HepG2 (cell line): ENCODE data around the gene C9orf85. TPM values are rescaled to one million over a fixed set of nuclear protein-coding genes. Genes with fewer than 3 reads are reported as not detected.

Experiments used
- ATAC-seq: fragments of 200-7000 bp; cut with Tn5 transposase; 3 replicates; pipeline ENCODE4 v1.9.1; 2020; ENCODE audit warnings: mild to moderate bottlenecking, moderate library complexity
- BruUV-seq: library from RNA; stranded (reverse); fragments of 400-500 nt; replicated peaks from 2 replicates; lab custom pipeline; 2021; lab: Mats Ljungman, UMichigan
- CTCF ChIA-PET: fragments of 300-600 bp; formaldehyde crosslinking; extraction: SDS; loops from one replicate; lab custom pipeline; 2021; ENCODE audit warnings: low total read pairs, inconsistent platforms, low intra/inter-chr PET ratio; lab: Yijun Ruan, JAX
- POLR2A ChIA-PET: fragments of 350-600 bp; sonication (Branson Sonifier 250); formaldehyde crosslinking; loops from one replicate; lab custom pipeline; 2020; ENCODE audit warnings: antibody characterized with exemption, inconsistent platforms; lab: Yijun Ruan, JAX
- DNase-seq: peaks from one replicate; pipeline ENCODE4 v3.0.0-alpha.2; 2015; ENCODE audit warnings: low spot score
- FAIRE-seq: peaks from 3 replicates; lab custom pipeline; 2011; peaks lifted over from hg19 to GRCh38; lab: Jason Lieb, UNC
- H2AFZ ChIP-seq: one replicate; pipeline ENCODE4 v1.6.1; 2011; ENCODE audit warnings: low read length, inconsistent platforms
- H3K27ac ChIP-seq: fragments of 300-600 bp; 3 replicates; pipeline ENCODE4 v1.8.0; 2011; ENCODE audit warnings: mixed run types, mild to moderate bottlenecking, mixed read lengths, low read length, inconsistent platforms; ENCODE audit not compliant: insufficient read depth; ENCODE audit errors: extremely low read length
- H3K27me3 ChIP-seq, 2 experiments: fragments of 200-600 bp in 1 of 2; 2 replicates in 1 of 2; 3 replicates in 1 of 2; pipeline versions ENCODE4 v1.6.0 to v1.8.0; 2011; ENCODE audit warnings: low read length in 2 of 2, mild to moderate bottlenecking in 2 of 2, moderate library complexity in 2 of 2, inconsistent platforms in 1 of 2; ENCODE audit not compliant: insufficient read depth in 2 of 2, control insufficient read depth in 1 of 2
- H3K36me3 ChIP-seq, 2 experiments: fragments of 200-600 bp in 1 of 2; replicated peaks in 1 of 2; 2 replicates in 1 of 2; 3 replicates in 1 of 2; pipeline versions ENCODE4 v1.5.1 to v1.8.0; 2011; ENCODE audit warnings: low read length in 2 of 2, inconsistent platforms in 1 of 2; ENCODE audit not compliant: insufficient read depth in 2 of 2, control insufficient read depth in 1 of 2
- H3K4me1 ChIP-seq: 2 replicates; pipeline ENCODE4 v1.5.1; 2012; ENCODE audit warnings: low read length, inconsistent platforms; ENCODE audit not compliant: insufficient read depth
- H3K4me2 ChIP-seq: 2 replicates; pipeline ENCODE4 v1.6.0; 2011; ENCODE audit warnings: low read depth, low read length, inconsistent platforms
- H3K4me3 ChIP-seq, 3 experiments: fragments of 200-600 bp in 1 of 3; sonication (generic), shearing (Covaris generic) in 1 of 3; replicated peaks in 1 of 3; 2 replicates each; pipeline ENCODE4 v1.5.1; 2011 to 2016; ENCODE audit warnings: low read length in 3 of 3, inconsistent platforms in 2 of 3, low read depth in 2 of 3, mild to moderate bottlenecking in 2 of 3, control low read depth in 1 of 3, mixed read lengths in 1 of 3; ENCODE audit not compliant: insufficient read depth in 1 of 3
- H3K79me2 ChIP-seq: one replicate; pipeline ENCODE4 v1.6.1; 2011; ENCODE audit warnings: low read length, inconsistent platforms; ENCODE audit not compliant: insufficient read depth
- H3K9ac ChIP-seq: 2 replicates; pipeline ENCODE4 v1.6.0; 2011; ENCODE audit warnings: mild to moderate bottlenecking, low read depth, low read length, inconsistent platforms; ENCODE audit not compliant: insufficient read depth
- H3K9me3 ChIP-seq: 2 replicates; pipeline ENCODE4 v1.5.1; 2012; ENCODE audit warnings: mild to moderate bottlenecking, low read length
- H4K20me1 ChIP-seq: 2 replicates; pipeline ENCODE4 v1.6.0; 2011; ENCODE audit warnings: inconsistent platforms, mild to moderate bottlenecking, low read length, moderate library complexity; ENCODE audit not compliant: insufficient read depth
- CHD4 ChIP-seq: fragments of 200-600 bp; sonication (generic); IDR thresholded peaks from 2 replicates; pipeline ENCODE4 v1.7.0; 2017; ENCODE audit warnings: mild to moderate bottlenecking, low read length, borderline replicate concordance
- CREM ChIP-seq, 2 experiments: sonication (generic) in 1 of 2; formaldehyde crosslinking in 1 of 2; IDR thresholded peaks; 2 replicates each; pipeline versions ENCODE4 v1.4.0 to v1.6.1; 2016 to 2020; ENCODE audit warnings: antibody characterized with exemption in 1 of 2, mild to moderate bottlenecking in 1 of 2, missing genetic modification reagents in 1 of 2
- HDAC2 ChIP-seq: sonication (generic); formaldehyde crosslinking; IDR thresholded peaks from 2 replicates; pipeline ENCODE4 v1.4.0; 2020; ENCODE audit warnings: missing genetic modification reagents
- HMG20A ChIP-seq: IDR thresholded peaks from 2 replicates; pipeline ENCODE4 v1.6.1; 2016; ENCODE audit warnings: borderline replicate concordance
- KAT8 ChIP-seq: IDR thresholded peaks from 2 replicates; pipeline ENCODE4 v1.6.1; 2016; ENCODE audit warnings: missing genetic modification reagents, missing compliant biosample characterization
- KDM1A ChIP-seq: IDR thresholded peaks from 2 replicates; pipeline ENCODE4 v1.6.1; 2016; ENCODE audit warnings: missing compliant biosample characterization
- NR1H2 ChIP-seq: sonication (generic); formaldehyde crosslinking; IDR thresholded peaks from 2 replicates; pipeline ENCODE4 v1.8.1; 2022; ENCODE audit warnings: low read depth, missing genetic modification reagents, borderline replicate concordance
- ONECUT2 ChIP-seq: sonication (generic); formaldehyde crosslinking; IDR thresholded peaks from 2 replicates; pipeline ENCODE4 v1.4.0; 2020; ENCODE audit warnings: missing genetic modification reagents
- RARA ChIP-seq: IDR thresholded peaks from 2 replicates; pipeline ENCODE4 v1.6.1; 2016; ENCODE audit warnings: missing genetic modification reagents, missing compliant biosample characterization
- SOX6 ChIP-seq, 2 experiments: fragments of 450-650 bp in 1 of 2; sonication (generic) in 1 of 2; formaldehyde crosslinking in 1 of 2; IDR thresholded peaks; 2 replicates each; pipeline versions ENCODE4 v1.4.0 to v1.6.1; 2017 to 2020; ENCODE audit warnings: antibody characterized with exemption in 1 of 2, mild to moderate bottlenecking in 1 of 2, missing genetic modification reagents in 1 of 2
- ZFP1 ChIP-seq: IDR thresholded peaks from 2 replicates; pipeline ENCODE4 v1.6.1; 2016
- ZSCAN12 ChIP-seq: sonication (generic); formaldehyde crosslinking; IDR thresholded peaks from 2 replicates; pipeline ENCODE4 v1.9.0; 2021; ENCODE audit warnings: mild to moderate bottlenecking, missing genetic modification reagents
- ZSCAN31 ChIP-seq: sonication (generic); formaldehyde crosslinking; IDR thresholded peaks from 2 replicates; pipeline ENCODE4 v1.5.0; 2020; ENCODE audit warnings: low read depth, mild to moderate bottlenecking, missing genetic modification reagents
- WGBS: methylation state at CpG from one replicate; pipeline ENCODE4 v1.1.6; 2017; ENCODE audit warnings: low lambda C conversion rate; 5-methylcytosine and 5-hydroxymethylcytosine counted together
- in situ Hi-C: cut with HindIII; loops from 2 replicates; pipeline ENCODE4 v1.10.0; 2017; ENCODE audit warnings: low pct_unique_long_range_greater_than_20kb; ENCODE audit not compliant: extremely low pct_ligation_motif_present
- intact Hi-C: fragments of 100-400 bp; cut with micrococcal nuclease; formaldehyde crosslinking; loops from one replicate; pipeline ENCODE4 v1.10.0; 2022; ENCODE audit not compliant: unreplicated experiment
- polyA plus RNA-seq, 8 experiments: library from polyadenylated mRNA; depleted of rRNA in 3 of 8; stranded (reverse) in 7 of 8; unstranded in 1 of 8; fragments of >200 nt; fragmentation: Illumina TruSeq in 4 of 8; extraction: Trizol in 4 of 8; gene quantifications; 2 replicates each; pipeline versions ENCODE4 v1.2.1 to v1.2.3, GENCODE V29; 2011 to 2016; ENCODE audit warnings: low read depth in 4 of 8, missing spikeins in 1 of 8, mixed read lengths in 1 of 8; ENCODE audit not compliant: insufficient read depth in 1 of 8
- total RNA-seq, 5 experiments: library from RNA; depleted of rRNA; stranded (reverse); fragments of >200 nt; fragmentation: Illumina TruSeq; extraction: Trizol; gene quantifications; 2 replicates each; pipeline ENCODE4 v1.2.3, GENCODE V29; 2016; ENCODE audit warnings: low read depth in 1 of 5
- TF ChIP-seq, protein P1 (sequence below): sonication (generic); formaldehyde crosslinking; IDR thresholded peaks from 2 replicates; pipeline ENCODE4 v1.4.0; 2020; ENCODE audit warnings: mild to moderate bottlenecking, missing genetic modification reagents, borderline replicate concordance
- TF ChIP-seq, protein P2 (sequence below): sonication (generic); formaldehyde crosslinking; IDR thresholded peaks from 2 replicates; pipeline ENCODE4 v1.5.0; 2020; ENCODE audit warnings: missing genetic modification reagents
- TF ChIP-seq, protein P3 (sequence below): sonication (generic); formaldehyde crosslinking; IDR thresholded peaks from 2 replicates; pipeline ENCODE4 v1.5.0; 2020; ENCODE audit warnings: missing genetic modification reagents, mild to moderate bottlenecking, borderline replicate concordance
- TF ChIP-seq, protein P4 (sequence below): sonication (generic); formaldehyde crosslinking; IDR thresholded peaks from 2 replicates; pipeline ENCODE4 v1.8.0; 2022; ENCODE audit warnings: missing genetic modification reagents, mild to moderate bottlenecking, inconsistent platforms, borderline replicate concordance

C9orf85 gene
- total and polyA plus RNA-seq, 2 of the 13 experiments (the other 11 are each of a cell fraction or from before 2014, with no cell fraction given) = 9.9 to 13.9 TPM

DNA sequence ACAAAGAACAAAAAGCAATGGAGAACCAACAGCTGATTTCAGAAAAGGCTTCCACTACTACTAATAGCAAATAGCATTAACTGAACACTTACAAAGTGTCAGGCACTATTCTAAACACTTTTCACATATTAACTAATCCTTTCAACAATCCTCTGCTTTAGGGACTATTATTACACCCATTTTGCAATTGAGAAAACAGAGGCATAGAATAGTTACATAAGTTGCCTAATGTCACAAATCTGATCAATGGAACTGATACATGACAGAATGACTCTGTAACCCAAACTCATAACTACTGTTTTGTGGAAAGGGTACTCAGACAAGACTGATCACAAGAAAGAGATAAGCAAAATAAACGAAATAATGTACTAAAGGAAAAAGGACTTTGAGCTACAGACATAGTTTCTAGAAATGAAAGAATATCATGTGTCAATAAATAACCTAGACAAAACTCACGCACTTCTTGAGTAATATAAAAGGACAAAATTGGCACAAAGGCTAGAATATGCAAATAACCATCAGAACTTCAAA lies 31.7 kb upstream of the C9orf85 start:
- peaks cover 46% of the 10 kb centered on the region for H3K4me1 ChIP-seq
- H3K9me3 ChIP-seq = peaks cover 20% of the 10 kb centered on the region; the same call in 1 of the 2 replicates
- no peak for ATAC-seq
- H3K9ac ChIP-seq = no peak overlapping the region
- H3K4me2 ChIP-seq = peak overlapping the region; percentile 19
- ChIA-PET POLR2A (interaction anchor here (1.0 kb wide), 1 partner anchor 31 kb away, joined by 3 read pairs; the partner anchor contains the start of genes ABHD17B and C9orf85), CTCF (no interaction called here)
- peaks cover under 1 to 2% of the 10 kb centered on the region in 2 experiments; a peak in 2 of 5 replicates for H3K36me3 ChIP-seq
- intact Hi-C loops = no loop called here
- H3K4me3 ChIP-seq = no peak overlapping the region
- peaks cover 73% of the 10 kb centered on the region for H3K79me2 ChIP-seq
- no TSS peak for BruUV-seq
- WGBS = 15% methylated on average over 2 of the region's 2 CpGs
- no peak overlapping the region for H2AFZ ChIP-seq
- peaks cover 15% of the 10 kb centered on the region for H4K20me1 ChIP-seq
- in situ Hi-C loops = no loop called here
- FAIRE-seq = peak; percentile 40
- peak; percentile 31 for DNase-seq
- no peaks in the 10 kb centered on the region for H3K27me3 ChIP-seq
- H3K27ac ChIP-seq = no peak overlapping the region
- TF ChIP-seq, protein P1, sequence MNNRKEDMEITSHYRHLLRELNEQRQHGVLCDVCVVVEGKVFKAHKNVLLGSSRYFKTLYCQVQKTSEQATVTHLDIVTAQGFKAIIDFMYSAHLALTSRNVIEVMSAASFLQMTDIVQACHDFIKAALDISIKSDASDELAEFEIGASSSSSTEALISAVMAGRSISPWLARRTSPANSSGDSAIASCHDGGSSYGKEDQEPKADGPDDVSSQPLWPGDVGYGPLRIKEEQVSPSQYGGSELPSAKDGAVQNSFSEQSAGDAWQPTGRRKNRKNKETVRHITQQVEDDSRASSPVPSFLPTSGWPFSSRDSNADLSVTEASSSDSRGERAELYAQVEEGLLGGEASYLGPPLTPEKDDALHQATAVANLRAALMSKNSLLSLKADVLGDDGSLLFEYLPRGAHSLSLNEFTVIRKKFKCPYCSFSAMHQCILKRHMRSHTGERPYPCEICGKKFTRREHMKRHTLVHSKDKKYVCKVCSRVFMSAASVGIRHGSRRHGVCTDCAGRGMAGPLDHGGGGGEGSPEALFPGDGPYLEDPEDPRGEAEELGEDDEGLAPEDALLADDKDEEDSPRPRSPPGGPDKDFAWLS (CRISPR knock-in tag) = no peak
- TF ChIP-seq, protein P2, sequence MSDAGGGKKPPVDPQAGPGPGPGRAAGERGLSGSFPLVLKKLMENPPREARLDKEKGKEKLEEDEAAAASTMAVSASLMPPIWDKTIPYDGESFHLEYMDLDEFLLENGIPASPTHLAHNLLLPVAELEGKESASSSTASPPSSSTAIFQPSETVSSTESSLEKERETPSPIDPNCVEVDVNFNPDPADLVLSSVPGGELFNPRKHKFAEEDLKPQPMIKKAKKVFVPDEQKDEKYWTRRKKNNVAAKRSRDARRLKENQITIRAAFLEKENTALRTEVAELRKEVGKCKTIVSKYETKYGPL (CRISPR knock-in tag) = 0 out of 2 replicates have a peak, but pooled peaks have one; percentile 40
- TF ChIP-seq, protein P3, sequence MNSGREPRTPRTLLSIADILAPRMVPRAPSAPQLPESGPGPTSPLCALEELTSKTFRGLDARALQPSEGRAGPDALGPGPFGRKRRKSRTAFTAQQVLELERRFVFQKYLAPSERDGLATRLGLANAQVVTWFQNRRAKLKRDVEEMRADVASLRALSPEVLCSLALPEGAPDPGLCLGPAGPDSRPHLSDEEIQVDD (CRISPR knock-in tag) = no peak
- no peak for TF ChIP-seq ZSCAN12 (CRISPR knock-in tag)
- no peak for TF ChIP-seq SOX6 (IDR thresholded peaks at IDR 0.05)
- TF ChIP-seq SOX6 (CRISPR knock-in tag; IDR thresholded peaks at IDR 0.05) = peak; percentile 31; the same call in 1 of the 2 replicates
- 0 out of 2 replicates have a peak, but pooled peaks have one; percentile 9 for TF ChIP-seq RARA (CRISPR knock-in tag)
- TF ChIP-seq HDAC2 (CRISPR knock-in tag) = 0 out of 2 replicates have a peak, but pooled peaks have one; percentile 22
- no peak for TF ChIP-seq ZSCAN31 (CRISPR knock-in tag)
- peak; percentile 33; the same call in 1 of the 2 replicates for TF ChIP-seq KDM1A (CRISPR knock-in tag)
- TF ChIP-seq, protein P4, sequence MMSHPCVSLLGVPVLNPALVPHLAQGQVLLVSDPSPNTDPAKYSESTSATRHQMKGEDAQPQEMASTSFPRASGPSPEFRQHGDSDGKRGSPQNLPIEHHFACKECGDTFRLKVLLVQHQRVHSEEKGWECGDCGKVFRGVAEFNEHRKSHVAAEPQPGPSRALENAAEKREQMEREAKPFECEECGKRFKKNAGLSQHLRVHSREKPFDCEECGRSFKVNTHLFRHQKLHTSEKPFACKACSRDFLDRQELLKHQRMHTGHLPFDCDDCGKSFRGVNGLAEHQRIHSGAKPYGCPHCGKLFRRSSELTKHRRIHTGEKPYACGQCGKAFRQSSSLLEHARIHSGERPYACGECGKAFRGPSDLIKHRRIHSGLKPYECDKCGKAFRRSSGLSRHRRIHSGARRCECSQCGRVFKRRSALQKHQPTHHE (CRISPR knock-in tag) = no peak
- 0 out of 2 replicates have a peak, but pooled peaks have one; percentile 18 for TF ChIP-seq ONECUT2
- no peak for TF ChIP-seq NR1H2 (CRISPR knock-in tag)
- TF ChIP-seq KAT8 (CRISPR knock-in tag) = no peak
- peak; percentile 33; the same call in 1 of the 2 replicates for TF ChIP-seq CHD4
- TF ChIP-seq CREM (IDR thresholded peaks at IDR 0.05) = 0 out of 2 replicates have a peak, but pooled peaks have one; percentile 10
- TF ChIP-seq CREM (CRISPR knock-in tag; IDR thresholded peaks at IDR 0.05) = no peak
- TF ChIP-seq HMG20A (CRISPR knock-in tag) = no peak
- no peak for TF ChIP-seq ZFP1 (CRISPR knock-in tag)
